Tibial nerve (tissue), 4 donors: Measurements from ENCODE around the gene ALKBH8.
"Not testable (repeated sequence)": the region's sequence is repeated elsewhere in the genome, so short reads cannot be mapped to it uniquely, and the experiment has no call there.

Experiments used
- CTCF ChIP-seq, 5 experiments: fragments of 200-600 bp in 3 of 5; fragments of 450-650 bp in 2 of 5; sonication (generic) in 3 of 5; IDR thresholded peaks; one replicate each; pipeline ENCODE4 v1.5.1; 2016 to 2019; ENCODE audit warnings: antibody characterized with exemption in 5 of 5, mild to moderate bottlenecking in 3 of 5, moderate library complexity in 2 of 5
- EP300 ChIP-seq, 2 donors: sonication (generic); formaldehyde crosslinking; IDR thresholded peaks; one replicate each; pipeline ENCODE4 v1.6.1; 2017; ENCODE audit warnings: antibody characterized with exemption in 2 of 2, mild to moderate bottlenecking in 1 of 2
- POLR2A ChIP-seq, 2 donors: fragments of 450-650 bp; IDR thresholded peaks; one replicate each; pipeline ENCODE4 v1.6.1; 2017; ENCODE audit warnings: antibody characterized with exemption in 2 of 2, mild to moderate bottlenecking in 2 of 2, moderate library complexity in 2 of 2

DNA sequence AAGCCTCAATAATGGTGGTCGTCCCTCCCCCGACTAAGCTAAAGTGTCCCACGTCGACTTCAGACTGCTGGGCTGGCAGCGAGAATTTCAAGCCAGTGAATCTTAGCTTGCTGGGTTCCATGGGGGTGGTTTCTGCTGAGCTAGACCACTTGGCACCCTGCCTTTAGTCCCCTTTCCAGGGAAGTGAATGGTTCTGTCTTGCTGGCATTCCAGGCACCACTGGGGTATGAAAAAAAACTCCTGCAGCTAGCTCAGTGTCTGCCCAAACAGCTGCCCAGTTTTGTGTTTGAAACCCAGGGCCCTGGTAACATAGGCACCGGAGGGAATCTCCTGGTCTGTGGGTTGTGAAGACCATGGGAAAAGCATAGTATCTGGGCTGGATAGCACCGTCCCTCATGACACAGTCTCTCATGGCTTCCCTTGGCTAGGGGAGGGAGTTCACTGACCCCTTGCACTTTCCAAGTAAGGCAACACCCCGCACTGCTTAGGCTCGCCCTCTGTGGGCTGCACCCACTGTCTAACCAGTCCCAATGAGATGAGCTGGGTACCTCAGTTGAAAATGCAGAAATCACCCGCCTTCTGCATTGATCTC is 99.2 kb downstream of the ALKBH8 start:
- not testable (repeated sequence) for TF ChIP-seq CTCF, POLR2A, EP300 (IDR thresholded peaks at IDR 0.05)
